HG03575 (cell line): ENCODE results near the gene MLIP.
"Not testable (repeated sequence)": the region's sequence is repeated elsewhere in the genome, so short reads cannot be mapped to it uniquely, and the experiment has no call there.

ENCODE experiments used
- ATAC-seq: cut with Tn5 transposase; IDR thresholded peaks from one replicate; pipeline ENCODE4 v1.9.1; 2021; ENCODE audit not compliant: unreplicated experiment, insufficient number of reproducible peaks, low FRiP score; ENCODE audit errors: extremely low read depth

Gene MLIP, protein sequence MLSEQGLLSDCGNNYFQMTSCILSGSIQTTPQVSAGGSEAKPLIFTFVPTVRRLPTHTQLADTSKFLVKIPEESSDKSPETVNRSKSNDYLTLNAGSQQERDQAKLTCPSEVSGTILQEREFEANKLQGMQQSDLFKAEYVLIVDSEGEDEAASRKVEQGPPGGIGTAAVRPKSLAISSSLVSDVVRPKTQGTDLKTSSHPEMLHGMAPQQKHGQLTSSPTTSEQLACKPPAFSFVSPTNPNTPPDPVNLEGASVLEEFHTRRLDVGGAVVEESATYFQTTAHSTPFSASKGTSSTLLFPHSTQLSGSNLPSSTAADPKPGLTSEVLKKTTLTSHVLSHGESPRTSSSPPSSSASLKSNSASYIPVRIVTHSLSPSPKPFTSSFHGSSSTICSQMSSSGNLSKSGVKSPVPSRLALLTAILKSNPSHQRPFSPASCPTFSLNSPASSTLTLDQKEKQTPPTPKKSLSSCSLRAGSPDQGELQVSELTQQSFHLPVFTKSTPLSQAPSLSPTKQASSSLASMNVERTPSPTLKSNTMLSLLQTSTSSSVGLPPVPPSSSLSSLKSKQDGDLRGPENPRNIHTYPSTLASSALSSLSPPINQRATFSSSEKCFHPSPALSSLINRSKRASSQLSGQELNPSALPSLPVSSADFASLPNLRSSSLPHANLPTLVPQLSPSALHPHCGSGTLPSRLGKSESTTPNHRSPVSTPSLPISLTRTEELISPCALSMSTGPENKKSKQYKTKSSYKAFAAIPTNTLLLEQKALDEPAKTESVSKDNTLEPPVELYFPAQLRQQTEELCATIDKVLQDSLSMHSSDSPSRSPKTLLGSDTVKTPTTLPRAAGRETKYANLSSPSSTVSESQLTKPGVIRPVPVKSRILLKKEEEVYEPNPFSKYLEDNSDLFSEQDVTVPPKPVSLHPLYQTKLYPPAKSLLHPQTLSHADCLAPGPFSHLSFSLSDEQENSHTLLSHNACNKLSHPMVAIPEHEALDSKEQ

DNA sequence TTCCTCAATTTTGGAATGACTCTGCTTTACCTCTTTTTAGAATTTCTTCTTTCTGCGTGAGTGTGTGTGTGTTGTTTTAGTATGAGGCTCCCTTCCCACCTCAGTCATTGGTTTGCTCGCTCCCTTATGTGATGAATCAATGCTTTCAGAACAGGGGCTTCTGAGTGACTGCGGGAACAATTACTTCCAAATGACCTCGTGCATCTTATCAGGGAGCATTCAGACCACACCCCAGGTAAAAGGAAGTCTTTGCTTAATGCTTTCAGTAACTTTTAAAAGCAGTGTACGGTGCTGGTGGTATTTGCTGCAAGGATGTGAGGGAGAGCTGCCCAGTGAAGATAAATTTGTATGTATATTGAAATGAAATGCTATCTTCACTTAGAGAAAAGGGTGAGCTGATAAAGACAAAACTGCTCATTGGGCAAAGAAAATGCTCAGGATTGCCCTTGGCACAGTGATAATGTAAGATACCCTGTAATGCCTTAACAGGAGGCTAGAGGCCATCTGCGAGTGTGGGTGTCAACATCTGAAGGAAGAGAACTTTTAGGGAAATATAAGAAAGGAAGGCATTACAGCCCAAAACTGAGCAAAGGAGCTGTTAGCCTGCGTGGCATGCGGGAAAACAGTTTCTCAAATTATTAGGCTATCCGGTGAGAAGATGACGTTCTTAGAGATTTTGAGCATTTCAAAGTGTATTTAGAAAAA lies at the start of gene MLIP:
Gene MLIP (plus strand): TSS at position 103 of the 705 bp plus-strand sequence. CDS start 37 bp downstream, at position 140.
- no peak for ATAC-seq

GRCh38 chr6:54063228-54063539 lies 48.1 kb upstream of the MLIP start:
- no peak for ATAC-seq

GRCh38 chr6:54068694-54069093 lies 42.5 kb upstream of the MLIP start:
- no peak for ATAC-seq

GRCh38 chr6:54070025-54070424 lies 41.2 kb upstream of the MLIP start:
- ATAC-seq, result no peak

- no peak for ATAC-seq
These were observed 39.4 kb upstream of the MLIP start for GRCh38 chr6:54071821-54072340.

DNA sequence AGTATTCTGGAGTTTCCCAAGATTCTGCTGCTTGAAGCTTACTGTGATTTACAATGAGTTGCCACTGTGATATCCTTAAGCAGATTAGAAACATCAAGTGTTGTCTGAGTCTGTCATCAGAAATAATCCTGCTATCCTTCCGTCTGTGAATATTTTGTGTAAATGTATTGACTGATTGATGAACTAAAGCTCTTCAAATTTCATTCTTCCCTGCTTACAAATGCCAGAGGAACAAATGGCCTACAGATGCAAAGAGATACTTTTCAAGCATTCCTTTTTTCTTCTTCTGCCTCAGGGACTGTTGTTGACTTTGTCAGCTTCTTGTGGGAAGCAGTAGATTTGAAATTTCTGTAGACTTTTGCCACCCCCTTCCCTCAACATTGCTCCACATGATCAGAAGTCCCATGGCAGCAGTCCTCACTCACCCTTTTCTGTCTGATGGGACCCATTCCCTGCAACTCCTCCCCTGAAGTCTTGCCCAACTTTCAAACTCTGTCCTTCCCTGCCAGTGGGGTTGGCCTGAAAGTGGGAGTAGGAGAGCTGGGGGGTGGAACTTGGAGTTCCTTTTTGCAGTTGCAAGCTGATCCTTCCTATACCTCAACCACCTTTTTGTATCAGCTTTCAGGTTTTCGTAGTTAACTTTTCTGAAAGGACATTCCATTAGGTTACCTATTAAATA lies 38.5 kb upstream of the MLIP start:
- ATAC-seq, result no peak

DNA sequence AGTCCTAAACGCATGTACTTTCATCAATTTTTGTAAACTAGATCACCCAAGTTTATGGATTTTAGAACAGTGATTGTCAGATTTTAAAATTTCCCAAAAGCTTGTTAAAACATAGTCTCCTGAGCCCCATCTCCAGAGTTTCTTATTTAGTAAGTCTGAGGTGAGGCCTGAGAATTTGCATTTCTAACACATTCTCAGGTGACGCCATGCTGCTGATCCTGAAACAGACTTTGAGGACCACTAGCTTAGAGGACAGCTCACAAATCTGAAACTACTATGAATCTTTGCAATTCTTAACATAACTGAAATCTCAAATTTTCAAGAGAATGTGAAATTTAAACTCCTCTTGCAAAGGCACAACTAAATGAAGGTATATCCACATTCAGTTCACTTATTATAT lies 37.8 kb upstream of the MLIP start:
- ATAC-seq, result no peak

GRCh38 chr6:54074109-54074508 lies 37.1 kb upstream of the MLIP start:
- ATAC-seq, result no peak

GRCh38 chr6:54074578-54075195 lies 36.6 kb upstream of the MLIP start:
- ATAC-seq, result no peak

DNA sequence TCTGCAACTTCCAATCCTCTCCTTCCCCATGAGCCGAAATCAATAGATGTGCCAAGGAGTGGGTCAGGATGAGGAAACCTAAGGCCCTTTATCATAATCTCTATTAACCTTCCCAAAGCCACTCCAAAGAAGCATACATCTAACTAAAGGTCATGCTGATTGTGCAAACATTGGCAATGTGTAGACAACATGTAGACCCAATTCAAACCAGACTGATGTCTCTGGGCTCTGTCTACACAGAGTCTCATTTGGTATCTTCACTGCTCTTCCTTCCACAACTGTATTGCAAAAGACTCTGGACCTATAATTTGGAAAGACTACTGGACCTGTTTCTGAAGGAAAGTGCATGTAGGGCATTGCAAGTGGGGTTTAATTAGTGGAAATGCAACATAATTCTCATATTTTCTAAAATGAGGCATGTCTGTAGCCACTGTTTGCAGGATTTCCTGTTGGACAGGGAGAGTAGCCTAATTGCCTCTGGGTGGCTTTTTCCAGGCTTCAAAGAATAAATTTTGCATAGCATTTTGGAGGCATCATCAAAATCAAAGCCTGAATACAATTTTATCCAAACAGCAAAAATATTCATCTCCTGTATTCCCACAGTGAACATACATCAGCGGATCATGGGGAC lies 35.0 kb upstream of the MLIP start:
- no peak for ATAC-seq

GRCh38 chr6:54081499-54081898 lies 29.7 kb upstream of the MLIP start:
- not testable (repeated sequence) for ATAC-seq

- no peak for ATAC-seq
These were observed 28.0 kb upstream of the MLIP start for GRCh38 chr6:54083287-54083686.

GRCh38 chr6:54084231-54084630 lies 27.0 kb upstream of the MLIP start:
- ATAC-seq, result no peak

GRCh38 chr6:54085047-54085446 lies 26.2 kb upstream of the MLIP start:
- ATAC-seq, result no peak

- no peak for ATAC-seq
These were observed 25.7 kb upstream of the MLIP start for GRCh38 chr6:54085541-54085940.

- ATAC-seq, result no peak
These were observed 24.8 kb upstream of the MLIP start for GRCh38 chr6:54086439-54086838.

DNA sequence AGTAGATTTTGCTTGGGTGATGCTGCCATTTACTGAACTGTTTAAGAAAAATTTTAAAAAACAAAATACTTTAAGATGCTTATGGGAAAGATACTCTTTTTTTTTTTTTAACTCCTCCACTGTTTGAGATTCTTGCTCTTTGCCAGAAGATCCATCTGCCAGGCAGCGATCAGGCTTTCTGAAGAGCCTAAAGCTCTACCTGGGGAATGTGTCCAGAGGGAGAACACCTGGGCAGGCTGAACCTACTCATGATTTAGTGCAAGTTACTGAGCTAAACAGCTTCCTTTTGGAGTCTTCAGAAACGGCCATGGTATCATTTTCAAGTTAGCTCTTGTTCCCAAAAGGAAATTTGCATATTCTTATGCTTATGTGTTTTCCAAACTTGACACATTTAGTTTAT lies 23.5 kb upstream of the MLIP start:
- ATAC-seq, result no peak
